GM20000 (cell line): ENCODE results near the gene SFMBT2.
"Not testable (repeated sequence)": the region's sequence is repeated elsewhere in the genome, so short reads cannot be mapped to it uniquely, and the experiment has no call there.

ENCODE experiments used
- DNase-seq: peaks from one replicate; pipeline ENCODE4 v3.0.0; 2012; ENCODE audit warnings: low spot score
- CTCF ChIP-seq: IDR thresholded peaks from 2 replicates; pipeline ENCODE4 v1.5.1; 2012; ENCODE audit warnings: mild to moderate bottlenecking, control low read depth; ENCODE audit errors: extremely low read depth, missing control alignments

SFMBT2 gene

DNA sequence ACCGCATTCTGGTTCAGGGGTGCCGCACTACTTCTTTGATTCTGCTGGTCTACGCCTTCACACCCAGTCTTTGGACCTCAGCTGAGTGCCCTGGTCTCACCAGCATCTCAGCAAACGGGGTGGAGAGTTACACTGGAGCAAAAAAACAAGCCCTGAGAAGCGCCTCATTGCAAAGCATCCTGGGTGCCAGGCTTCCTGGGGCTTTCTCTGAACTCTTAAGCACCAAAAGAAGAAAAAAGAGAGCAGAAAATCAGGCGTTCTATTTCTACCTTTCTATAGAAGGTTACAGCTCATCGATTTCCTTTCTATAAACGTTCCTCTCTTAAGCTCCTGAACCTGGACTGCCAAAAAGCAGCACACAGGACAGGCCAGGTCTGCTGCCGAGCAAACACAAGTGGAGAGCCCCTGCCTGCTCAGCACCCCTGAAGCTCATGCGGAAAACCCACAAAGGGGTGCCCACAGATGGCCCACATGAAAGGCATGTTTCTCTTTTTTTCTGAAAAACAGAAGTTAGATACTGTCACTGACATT lies 217.9 kb downstream of the SFMBT2 start:
- DNase-seq: no peak
- TF ChIP-seq CTCF: no peak

DNA sequence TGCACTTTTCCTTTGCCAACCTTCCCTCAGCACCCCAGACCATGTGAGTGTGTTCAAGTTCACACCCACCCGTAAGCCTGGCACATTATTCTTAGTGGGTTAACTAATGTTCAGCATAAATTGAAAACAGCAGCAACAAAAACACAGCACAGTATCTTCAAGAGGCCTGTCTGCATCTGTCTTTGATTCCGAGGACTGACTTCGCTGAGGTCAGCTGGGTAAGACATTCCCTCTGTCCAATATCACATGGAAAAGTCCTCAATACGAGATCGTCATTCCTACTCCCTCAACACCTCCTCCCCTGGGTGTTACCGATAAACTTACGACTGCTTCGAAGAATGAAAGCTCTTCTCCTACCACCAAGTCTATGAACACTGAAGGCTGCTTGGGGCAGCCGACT lies 218.8 kb downstream of the SFMBT2 start:
- no peak for DNase-seq
- TF ChIP-seq CTCF: no peak

DNA sequence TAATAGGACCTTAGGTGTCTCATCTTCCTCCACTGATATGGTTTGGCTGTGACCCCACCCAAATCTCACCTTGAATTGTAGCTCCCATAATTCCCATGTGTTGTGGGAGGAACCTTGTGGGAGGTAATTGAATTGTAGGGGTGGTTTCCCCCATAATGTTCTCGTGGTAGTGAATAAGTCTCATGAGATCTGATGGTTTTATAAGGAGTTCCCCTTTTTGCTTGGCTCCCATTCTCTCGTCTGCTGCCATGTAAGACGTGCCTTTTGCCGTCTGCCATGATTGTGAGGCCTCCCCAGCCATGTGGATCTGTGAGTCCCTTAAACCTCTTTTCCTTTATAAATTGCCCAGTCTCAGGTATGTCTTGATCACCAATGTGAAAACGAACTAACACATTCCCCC lies 220.1 kb downstream of the SFMBT2 start:
- not testable (repeated sequence) for DNase-seq

- DNase-seq: no peak
- TF ChIP-seq CTCF: no peak
Observed at GRCh38 chr10:7189909-7190308, 220.9 kb downstream of the SFMBT2 start.

DNA sequence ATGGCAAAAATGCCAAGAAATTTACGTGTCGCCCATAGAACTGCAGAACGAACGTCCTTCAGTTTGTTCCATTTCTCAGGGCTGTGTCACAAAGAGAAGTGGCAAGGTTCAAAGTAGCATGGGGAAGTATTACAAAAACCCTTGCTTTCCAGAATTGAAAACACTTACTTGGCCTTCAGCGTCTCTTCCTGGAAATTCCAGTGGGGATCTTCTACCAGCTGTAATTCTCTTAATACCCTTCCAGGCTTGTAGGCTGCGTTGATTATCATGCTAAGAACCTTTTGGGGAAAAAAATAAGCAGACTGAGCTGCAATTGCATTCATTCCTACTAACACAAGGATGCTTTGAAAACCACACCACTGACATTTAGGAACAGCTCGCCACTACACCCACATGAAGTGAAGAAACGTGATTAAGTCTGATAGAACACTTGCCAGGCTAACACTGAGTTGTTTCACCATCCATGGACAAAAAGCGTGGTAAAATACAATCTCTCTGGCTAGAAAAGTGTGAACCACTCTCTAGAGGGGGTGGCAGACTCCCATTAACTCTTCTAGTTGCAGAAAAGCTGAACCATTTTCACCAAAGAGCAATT lies 222.3 kb downstream of the SFMBT2 start:
- no peak for TF ChIP-seq CTCF
- DNase-seq: no peak

- DNase-seq: no peak
- no peak for TF ChIP-seq CTCF
Observed at GRCh38 chr10:7186387-7187018, 224.3 kb downstream of the SFMBT2 start.

DNA sequence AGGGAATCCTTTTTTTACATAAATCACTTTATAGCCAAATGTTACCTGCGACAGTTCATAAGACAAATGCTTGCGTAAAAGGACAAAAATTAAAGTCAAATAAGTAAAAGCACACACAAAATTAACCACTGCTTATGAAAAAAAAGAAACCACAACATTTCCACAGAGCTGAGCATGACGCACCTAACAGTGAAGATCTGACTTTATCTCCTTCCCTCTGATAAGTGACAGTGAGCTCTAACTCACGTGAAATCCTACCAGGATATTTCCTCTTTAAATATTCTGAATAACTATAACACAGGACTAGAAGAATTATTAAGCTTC lies 225.5 kb downstream of the SFMBT2 start:
- no peak for TF ChIP-seq CTCF
- DNase-seq: no peak
